Epithelial cell of proximal tubule (primary cell): ENCODE data around the gene SORL1. TPM values are rescaled to one million over a fixed set of nuclear protein-coding genes. Genes with fewer than 3 reads are reported as not detected.
"Not testable (repeated sequence)": the region's sequence is repeated elsewhere in the genome, so short reads cannot be mapped to it uniquely, and the experiment has no call there.

Experiments
- DNase-seq: peaks from one replicate; pipeline ENCODE4 v3.0.0-alpha.2; 2011; ENCODE audit warnings: low read depth
- H3K4me3 ChIP-seq: 2 replicates; pipeline ENCODE4 v1.5.1; 2011; ENCODE audit warnings: low read depth, mild to moderate bottlenecking, low read length
- CTCF ChIP-seq: conservative IDR thresholded peaks from 2 replicates; pipeline ENCODE4 v1.5.1; 2012; ENCODE audit warnings: low read depth, mild to moderate bottlenecking, low read length
- total RNA-seq: library from RNA; depleted of rRNA; stranded (reverse); fragments of >200 nt; gene quantifications from 2 replicates; pipeline ENCODE4 v1.2.3, GENCODE V29; 2015

SORL1 gene
- total RNA-seq, 1 donor from 2014 or later = 7.8 TPM

DNA sequence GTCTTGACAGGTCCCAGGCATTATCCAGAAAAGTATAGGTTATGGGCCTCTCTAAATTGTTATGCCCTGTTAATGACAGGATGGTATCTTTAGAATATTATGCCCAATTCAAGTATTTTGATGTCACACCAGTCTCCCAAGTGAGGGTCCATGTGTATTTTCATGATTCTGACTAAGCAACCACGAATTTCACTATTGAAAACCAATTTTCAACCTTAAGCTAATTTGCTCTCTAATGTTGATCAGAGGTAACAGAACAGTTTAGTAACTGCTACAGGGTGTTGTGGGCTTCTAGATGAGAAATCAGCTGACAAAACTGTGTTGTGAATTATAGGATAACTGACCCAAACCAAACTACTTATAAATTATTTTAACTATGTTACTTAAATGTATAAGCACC lies 48.6 kb downstream of the SORL1 start:
- H3K4me3 ChIP-seq = no peak overlapping the region
- DNase-seq = no peak
- no peak for TF ChIP-seq CTCF

DNA sequence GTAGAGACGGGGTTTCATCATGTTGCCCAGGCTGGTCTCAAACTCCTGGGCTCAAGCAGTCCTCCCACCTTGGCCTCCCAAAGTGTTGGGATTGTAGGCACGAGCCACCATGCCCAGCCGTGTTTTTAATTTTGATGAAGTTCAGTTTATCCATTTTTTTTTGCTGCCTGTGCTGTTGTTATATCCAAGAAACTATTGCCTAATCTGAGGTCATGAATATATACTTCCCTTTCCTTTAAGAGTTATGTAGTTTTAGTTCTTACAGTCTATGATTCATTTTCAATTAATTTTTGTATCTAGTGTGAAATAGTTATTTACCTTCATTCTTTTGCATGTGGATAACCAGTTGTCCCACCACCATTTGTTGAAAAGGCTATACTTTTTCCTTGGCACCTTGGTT lies 50.9 kb downstream of the SORL1 start:
- no peak overlapping the region for H3K4me3 ChIP-seq
- no peak for DNase-seq
- no peak for TF ChIP-seq CTCF

DNA sequence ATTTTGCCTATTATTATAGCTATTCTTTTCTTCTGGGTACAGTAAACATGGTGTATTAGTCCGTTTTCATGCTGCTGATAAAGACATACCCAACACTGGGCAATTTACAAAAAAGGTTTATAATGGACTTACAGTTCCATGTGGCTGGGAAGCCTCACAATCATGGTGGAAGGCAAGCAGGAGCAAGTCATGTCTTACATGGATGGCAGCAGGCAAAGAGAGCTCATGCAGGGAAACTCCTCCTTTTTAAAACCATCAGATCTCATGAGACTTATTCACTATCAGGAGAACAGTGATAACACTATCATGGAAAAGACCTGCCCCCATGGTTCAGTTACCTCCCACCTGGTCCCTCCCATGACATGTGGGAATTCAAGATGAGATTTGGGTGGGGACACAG lies 54.1 kb downstream of the SORL1 start:
- H3K4me3 ChIP-seq, DNase-seq: not testable (repeated sequence)

GRCh38 chr11:121508449-121508848 lies 56.3 kb downstream of the SORL1 start:
- no peak for TF ChIP-seq CTCF

DNA sequence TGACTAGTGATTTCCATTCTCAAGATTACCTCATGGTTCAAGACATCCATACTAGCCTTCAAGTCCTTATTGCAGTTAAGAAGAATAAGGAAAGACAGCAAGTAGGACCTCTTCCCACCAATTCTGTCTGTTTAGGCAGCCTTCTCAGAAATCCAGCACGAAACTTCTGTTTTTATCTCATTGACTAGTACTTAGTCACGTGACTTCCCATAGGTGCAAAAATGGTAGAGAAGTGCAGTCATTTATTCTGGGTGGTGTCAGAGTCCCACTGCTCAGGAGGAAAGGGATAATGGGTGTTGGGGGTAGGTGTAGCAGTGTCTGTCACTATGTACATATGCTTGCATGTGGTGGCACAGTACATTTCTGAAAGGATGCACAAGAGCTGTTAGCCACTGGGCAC lies 58.3 kb downstream of the SORL1 start:
- no peak for TF ChIP-seq CTCF
- H3K4me3 ChIP-seq = no peak overlapping the region
- DNase-seq = no peak

More at GRCh38 chr11:121508449-121508848, 56.3 kb downstream of the SORL1 start:
- DNase-seq = no peak
- H3K4me3 ChIP-seq = no peak overlapping the region

GRCh38 chr11:121512468-121513465 lies 60.7 kb downstream of the SORL1 start:
- TF ChIP-seq CTCF = no peak
- H3K4me3 ChIP-seq = no peak overlapping the region
- DNase-seq = no peak

- DNase-seq = no peak
- H3K4me3 ChIP-seq = no peak overlapping the region
- no peak for TF ChIP-seq CTCF
Measured at GRCh38 chr11:121513807-121514206, 61.7 kb downstream of the SORL1 start.
